Common myeloid progenitor, CD34-positive (primary cell): ENCODE measurements around the gene CNOT10.

ENCODE experiments used
- CTCF ChIA-PET: fragments of 350-600 bp; sonication (Branson Sonifier 250); formaldehyde crosslinking; loops from one replicate; lab custom pipeline; 2021; ENCODE audit warnings: antibody characterized with exemption; lab: Charles Lee
- POLR2A ChIA-PET: fragments of 350-600 bp; sonication (Branson Sonifier 250); formaldehyde crosslinking; loops from one replicate; lab custom pipeline; 2021; ENCODE audit warnings: antibody characterized with exemption; lab: Charles Lee
- DNase-seq, 3 donors: peaks; one replicate each; pipeline versions ENCODE4 v3.0.0 to v3.0.0-alpha.2; 2013
- H3K27ac ChIP-seq, 2 experiments: 1 replicate in 1 of 2; 2 replicates in 1 of 2; pipeline ENCODE4 v1.7.0; 2013; ENCODE audit warnings: inconsistent platforms in 2 of 2, low read length in 2 of 2, mild to moderate bottlenecking in 2 of 2, low read depth in 1 of 2, moderate library complexity in 1 of 2; ENCODE audit not compliant: severe bottlenecking in 2 of 2, insufficient read depth in 1 of 2, poor library complexity in 1 of 2
- H3K27me3 ChIP-seq, 5 experiments: replicated peaks in 2 of 5; 1 replicate in 3 of 5; 2 replicates in 2 of 5; pipeline versions ENCODE4 v1.6.1 to v1.7.0; 2013; ENCODE audit warnings: low read length in 4 of 5, mild to moderate bottlenecking in 2 of 5, moderate library complexity in 2 of 5, inconsistent platforms in 1 of 5; ENCODE audit not compliant: insufficient read depth in 5 of 5, control insufficient read depth in 4 of 5
- H3K36me3 ChIP-seq, 4 experiments: 1 replicate in 2 of 4; 2 replicates in 2 of 4; pipeline versions ENCODE4 v1.6.1 to v1.7.0; 2013; ENCODE audit warnings: low read length in 3 of 4, control low read depth in 1 of 4, mild to moderate bottlenecking in 1 of 4; ENCODE audit not compliant: control insufficient read depth in 4 of 4, insufficient read depth in 4 of 4
- H3K4me1 ChIP-seq, 4 experiments: 1 replicate in 3 of 4; 2 replicates in 1 of 4; pipeline versions ENCODE4 v1.6.1 to v1.7.1; 2013; ENCODE audit warnings: low read length in 3 of 4, mild to moderate bottlenecking in 3 of 4, control low read depth in 1 of 4, inconsistent platforms in 1 of 4, moderate library complexity in 1 of 4; ENCODE audit not compliant: control insufficient read depth in 4 of 4, insufficient read depth in 4 of 4; ENCODE audit errors: control extremely low read depth in 1 of 4
- H3K4me3 ChIP-seq, 7 experiments: 1 replicate in 4 of 7; 2 replicates in 3 of 7; pipeline versions ENCODE4 v1.5.1 to v1.7.0; 2013; ENCODE audit warnings: mild to moderate bottlenecking in 7 of 7, low read length in 6 of 7, moderate library complexity in 6 of 7, inconsistent platforms in 2 of 7, low read depth in 2 of 7, control low read depth in 1 of 7; ENCODE audit not compliant: insufficient read depth in 4 of 7, control insufficient read depth in 1 of 7; ENCODE audit errors: extremely low read depth in 1 of 7
- H3K9me3 ChIP-seq, 5 experiments: 1 replicate in 4 of 5; 2 replicates in 1 of 5; pipeline versions ENCODE4 v1.6.1 to v1.7.1; 2013; ENCODE audit warnings: low read length in 4 of 5, mild to moderate bottlenecking in 2 of 5, inconsistent platforms in 1 of 5, low read depth in 1 of 5, moderate library complexity in 1 of 5; ENCODE audit not compliant: control insufficient read depth in 4 of 5, insufficient read depth in 2 of 5; ENCODE audit errors: control extremely low read depth in 1 of 5
- WGBS: methylation state at CpG from one replicate; pipeline ENCODE4 v1.1.5; 2013; ENCODE audit not compliant: insufficient coverage; 5-methylcytosine and 5-hydroxymethylcytosine counted together

The CNOT10 gene

GRCh38 chr3:32814361-32814760, 129.4 kb downstream of the CNOT10 start:
- POLR2A ChIA-PET: no interaction called here
- H3K27ac ChIP-seq: no peak overlapping the region
- H3K9me3 ChIP-seq: peaks cover 0 to under 1% (median 0%) of the 10 kb centered on the region in 5 experiments
- H3K36me3 ChIP-seq: peaks cover 0 to 7% (median under 1%) of the 10 kb centered on the region in 4 experiments
- H3K4me3 ChIP-seq: peak overlapping the region in 4 of 7 experiments; percentile 20 to 47 (median 36)
- WGBS: 0% methylated on average over 3 of the region's 6 CpGs
- H3K27me3 ChIP-seq: peaks cover 0 to 22% (median 3%) of the 10 kb centered on the region in 5 experiments
- CTCF ChIA-PET: interaction anchor here (0.9 to 2.2 kb wide), 8 partner anchors 10 to 133 kb away, joined by 3 to 5 read pairs (median 4); no protein-coding TSS in a partner anchor
- DNase-seq: peak; percentile 90 to 98 (median 98)
- peaks cover 20 to 65% (median 57%) of the 10 kb centered on the region in 4 experiments for H3K4me1 ChIP-seq

GRCh38 chr3:32815841-32816438, 131.0 kb downstream of the CNOT10 start:
- Histone ChIP-seq H3K9me3 (peaks cover 0 to 7% (median 0%) of the 10 kb centered on the region in 5 experiments), H3K27ac (no peak overlapping the region), H3K36me3 (peaks cover 0 to 15% (median 3%) of the 10 kb centered on the region in 4 experiments), H3K4me1 (peaks cover 20 to 78% (median 58%) of the 10 kb centered on the region in 4 experiments), H3K27me3 (peaks cover 0 to 30% (median 10%) of the 10 kb centered on the region in 5 experiments), H3K4me3 (peak overlapping the region in 5 of 7 experiments; percentile 28 to 80 (median 66))
- WGBS: 27% methylated on average over 11 of the region's 21 CpGs
- POLR2A ChIA-PET: interaction anchor here (0.7 kb wide), 1 partner anchor 625 kb away, joined by 3 read pairs; no protein-coding TSS in a partner anchor
- DNase-seq: peak in 2 of 3 donors; percentile 28
- CTCF ChIA-PET: interaction anchor here (0.7 to 1.6 kb wide), 2 partner anchors 57 to 67 kb away, joined by 3 to 6 read pairs; no protein-coding TSS in a partner anchor

- Histone ChIP-seq H3K4me3 (peak overlapping the region; percentile 41 to 80 (median 70)), H3K27me3 (peaks cover 0 to 34% (median 10%) of the 10 kb centered on the region in 5 experiments), H3K4me1 (peaks cover 20 to 79% (median 58%) of the 10 kb centered on the region in 4 experiments), H3K27ac (no peak overlapping the region), H3K9me3 (peaks cover 0 to 7% (median 0%) of the 10 kb centered on the region in 5 experiments), H3K36me3 (peaks cover 0 to 19% (median 3%) of the 10 kb centered on the region in 4 experiments)
- ChIA-PET POLR2A (interaction anchor here (0.8 kb wide), 1 partner anchor 36 kb away, joined by 3 read pairs; no protein-coding TSS in a partner anchor), CTCF (interaction anchor here (1.6 kb wide), 1 partner anchor 57 kb away, joined by 6 read pairs; no protein-coding TSS in a partner anchor)
- DNase-seq: peak; percentile 42 to 76 (median 64)
- 0% methylated on average over 62 of the region's 85 CpGs for WGBS
Observed at GRCh38 chr3:32816439-32817256, 131.7 kb downstream of the CNOT10 start.

DNA sequence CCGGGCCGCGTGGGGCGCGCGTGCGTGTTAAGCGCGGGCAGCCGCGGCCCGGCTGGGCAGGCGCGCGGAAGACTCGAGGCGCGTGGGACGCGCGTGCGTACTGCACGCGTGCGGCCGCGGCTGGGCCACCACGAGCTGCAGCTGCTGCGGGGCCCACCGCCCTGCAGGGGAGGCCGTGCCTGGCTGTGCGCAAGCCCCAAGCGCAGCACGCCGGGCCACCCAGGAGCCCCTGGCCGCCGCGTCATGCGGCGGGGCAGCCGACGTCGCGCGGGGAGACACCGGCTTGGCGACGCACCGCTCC, 132.2 kb downstream of the CNOT10 start:
- Histone ChIP-seq H3K27me3 (peaks cover 0 to 39% (median 10%) of the 10 kb centered on the region in 5 experiments), H3K9me3 (peaks cover 0 to 7% (median 0%) of the 10 kb centered on the region in 5 experiments), H3K4me1 (peaks cover 20 to 82% (median 58%) of the 10 kb centered on the region in 4 experiments), H3K27ac (no peak overlapping the region), H3K36me3 (peaks cover 0 to 24% (median 3%) of the 10 kb centered on the region in 4 experiments), H3K4me3 (peak overlapping the region in 6 of 7 experiments; percentile 49 to 80 (median 71))
- CTCF ChIA-PET: no interaction called here
- WGBS: under 1% methylated on average over 49 of the region's 49 CpGs
- POLR2A ChIA-PET: interaction anchor here (0.8 kb wide), 1 partner anchor 37 kb away, joined by 3 read pairs; no protein-coding TSS in a partner anchor
- DNase-seq: peak in 1 of 3 donors; percentile 64

- H3K27ac ChIP-seq: no peak within 1 kb of the TSS
Observed at GRCh38 chr3:32817558-32818228, 132.7 kb downstream of the CNOT10 start, which contains the start of gene TRIM71. TSS of gene TRIM71 (plus strand) at chr3:32817997. CDS start at chr3:32818081, 84 bp downstream.

GRCh38 chr3:32818229-32818969, 133.4 kb downstream of the CNOT10 start:
- Histone ChIP-seq H3K27ac (no peak overlapping the region), H3K27me3 (peaks cover 0 to 39% (median 10%) of the 10 kb centered on the region in 5 experiments), H3K4me3 (peak overlapping the region; percentile 22 to 80 (median 70)), H3K4me1 (peaks cover 20 to 77% (median 53%) of the 10 kb centered on the region in 4 experiments), H3K36me3 (peaks cover 0 to 25% (median 3%) of the 10 kb centered on the region in 4 experiments), H3K9me3 (peaks cover 0 to 7% (median 0%) of the 10 kb centered on the region in 5 experiments)
- DNase-seq: peak in 2 of 3 donors; percentile 44 to 62
- 2% methylated on average over 106 of the region's 111 CpGs for WGBS
- ChIA-PET CTCF (no interaction called here), POLR2A (no interaction called here)

More at GRCh38 chr3:32817558-32818228, 132.7 kb downstream of the CNOT10 start, which contains the start of gene TRIM71:
- CTCF ChIA-PET: no interaction called here
- Histone ChIP-seq H3K4me3 (peak within 1 kb of the TSS; percentile 41 to 80 (median 70)), H3K27me3 (peaks cover 0 to 39% (median 10%) of the 10 kb centered on the region in 5 experiments), H3K36me3 (peaks cover 0 to 25% (median 3%) of the 10 kb centered on the region in 4 experiments), H3K9me3 (peaks cover 0 to 7% (median 0%) of the 10 kb centered on the region in 5 experiments), H3K4me1 (peaks cover 20 to 80% (median 57%) of the 10 kb centered on the region in 4 experiments)
- DNase-seq: no peak
- under 1% methylated on average over 57 of the region's 59 CpGs for WGBS
- POLR2A ChIA-PET: interaction anchor here (0.8 kb wide), 1 partner anchor 37 kb away, joined by 3 read pairs; no protein-coding TSS in a partner anchor
